GM12891 (cell line): ENCODE measurements around the gene CLSTN3.
"Not testable (repeated sequence)": the region's sequence is repeated elsewhere in the genome, so short reads cannot be mapped to it uniquely, and the experiment has no call there.

Source experiments
- POLR2A ChIP-seq: IDR thresholded peaks from 2 replicates; pipeline ENCODE4 v1.6.1; 2011; ENCODE audit warnings: low read depth, low read length, control low read depth
- POLR2AphosphoS5 ChIP-seq: IDR thresholded peaks from 2 replicates; pipeline ENCODE4 v1.6.1; 2011; ENCODE audit warnings: low read depth, low read length, control low read depth

GRCh38 chr12:7186058-7186457 is 55.9 kb downstream of the CLSTN3 start:
- TF ChIP-seq POLR2A, POLR2AphosphoS5: not testable (repeated sequence)
